CD4-positive, CD25-positive, alpha-beta regulatory T cell (primary cell): ENCODE results near the gene NDST1. TPM values are rescaled to one million over a fixed set of nuclear protein-coding genes. Genes with fewer than 3 reads are reported as not detected.

Experiments
- ATAC-seq, 2 donors: fragments of 150-1000 bp; cut with Tn5 transposase; one replicate each; pipeline ENCODE4 v1.10.0; 2021; ENCODE audit warnings: low read depth in 2 of 2, moderate number of reproducible peaks in 2 of 2, moderate library complexity in 1 of 2
- DNase-seq, 3 donors: peaks; one replicate each; pipeline versions ENCODE4 v3.0.0 to v3.0.0-alpha.2; 2012 to 2022; ENCODE audit warnings: mixed read lengths in 1 of 3
- H3K27ac ChIP-seq: one replicate; pipeline ENCODE4 v1.7.0; 2013; ENCODE audit warnings: mild to moderate bottlenecking, low read length; ENCODE audit not compliant: insufficient read depth, poor library complexity, severe bottlenecking
- H3K27me3 ChIP-seq: one replicate; pipeline ENCODE4 v1.7.0; 2013; ENCODE audit warnings: low read length; ENCODE audit not compliant: control insufficient read depth, insufficient read depth
- H3K36me3 ChIP-seq: one replicate; pipeline ENCODE4 v1.7.0; 2013; ENCODE audit warnings: mild to moderate bottlenecking, low read length, moderate library complexity; ENCODE audit not compliant: control insufficient read depth, insufficient read depth
- H3K4me1 ChIP-seq: 2 replicates; pipeline ENCODE4 v1.7.0; 2013; ENCODE audit warnings: mild to moderate bottlenecking, low read length; ENCODE audit not compliant: insufficient read depth, control insufficient read depth, poor library complexity, severe bottlenecking
- H3K4me3 ChIP-seq: one replicate; pipeline ENCODE4 v1.7.0; 2013; ENCODE audit warnings: low read depth, mild to moderate bottlenecking, low read length, moderate library complexity
- H3K9me3 ChIP-seq, 2 experiments: 1 replicate in 1 of 2; 2 replicates in 1 of 2; pipeline ENCODE4 v1.7.0; 2013; ENCODE audit warnings: low read length in 2 of 2, mild to moderate bottlenecking in 1 of 2, moderate library complexity in 1 of 2; ENCODE audit not compliant: control insufficient read depth in 2 of 2
- H3K27ac Mint-ChIP-seq, 3 donors: one replicate each; pipeline ENCODE4 v1.8.0; 2020 to 2022; ENCODE audit warnings: mild to moderate bottlenecking in 3 of 3, mixed read lengths in 3 of 3, moderate library complexity in 2 of 3
- H3K27me3 Mint-ChIP-seq: one replicate; pipeline ENCODE4 v1.8.0; 2022; ENCODE audit warnings: mild to moderate bottlenecking, mixed read lengths
- H3K36me3 Mint-ChIP-seq: one replicate; pipeline ENCODE4 v1.8.0; 2020; ENCODE audit warnings: mixed read lengths
- H3K4me1 Mint-ChIP-seq, 4 donors: one replicate each; pipeline ENCODE4 v1.8.0; 2020 to 2022; ENCODE audit warnings: mixed read lengths in 4 of 4, mild to moderate bottlenecking in 1 of 4
- H3K4me3 Mint-ChIP-seq, 4 donors: one replicate each; pipeline ENCODE4 v1.8.0; 2020 to 2022; ENCODE audit warnings: mild to moderate bottlenecking in 4 of 4, mixed read lengths in 4 of 4, moderate library complexity in 3 of 4
- H3K9me3 Mint-ChIP-seq, 7 donors: one replicate each; pipeline ENCODE4 v1.8.0; 2020 to 2022; ENCODE audit warnings: mixed read lengths in 7 of 7, mild to moderate bottlenecking in 3 of 7, moderate library complexity in 2 of 7
- polyA plus RNA-seq, 4 donors: library from polyadenylated mRNA; unstranded; fragments of 300-500 nt; fragmentation: Illumina TruSeq; gene quantifications; one replicate each; pipeline ENCODE4 v1.2.3, GENCODE V29; 2021
- total RNA-seq: library from RNA; stranded (reverse); gene quantifications from one replicate; pipeline ENCODE4 v1.2.3, GENCODE V29; 2022

Gene NDST1
- total RNA-seq (2.4 TPM), polyA plus RNA-seq (not detected)

GRCh38 chr5:150507474-150508276 is at the start of gene NDST1:
TSS of gene NDST1 (plus strand) at chr5:150508131. CDS start at chr5:150521255, 13,124 bp downstream.
- Mint-ChIP-seq H3K27me3 (no peaks in the 10 kb centered on the region), H3K36me3 (no peaks in the 10 kb centered on the region)

GRCh38 chr5:150458802-150459557 is 49.0 kb upstream of the NDST1 start:
- H3K4me3 ChIP-seq: no peak overlapping the region

More at GRCh38 chr5:150507474-150508276, at the start of gene NDST1:
- no peak within 1 kb of the TSS for H3K4me3 ChIP-seq
- H3K27me3 ChIP-seq: no peaks in the 10 kb centered on the region
- H3K4me1 ChIP-seq: no peaks in the 10 kb centered on the region
- no peak within 1 kb of the TSS for H3K27ac ChIP-seq
- ATAC-seq: no peak
- Mint-ChIP-seq H3K9me3 (peaks cover 0 to 2% (median 0%) of the 10 kb centered on the region in 7 donors), H3K27ac (no peak within 1 kb of the TSS), H3K4me1 (no peaks in the 10 kb centered on the region), H3K4me3 (no peak within 1 kb of the TSS)
- DNase-seq: no peak
- H3K9me3 ChIP-seq: no peaks in the 10 kb centered on the region
- no peaks in the 10 kb centered on the region for H3K36me3 ChIP-seq

GRCh38 chr5:150460781-150461180 is 47.1 kb upstream of the NDST1 start:
- no peak overlapping the region for H3K4me3 Mint-ChIP-seq
- H3K9me3 Mint-ChIP-seq: no peaks in the 10 kb centered on the region
- DNase-seq (no peak), ATAC-seq (no peak)
- Histone ChIP-seq H3K4me3 (no peak overlapping the region), H3K27ac (no peak overlapping the region), H3K36me3 (no peaks in the 10 kb centered on the region), H3K4me1 (no peaks in the 10 kb centered on the region), H3K27me3 (no peaks in the 10 kb centered on the region), H3K9me3 (no peaks in the 10 kb centered on the region)
- peak overlapping the region in 1 of 3 donors; percentile 70 for H3K27ac Mint-ChIP-seq
- peaks cover 12% of the 10 kb centered on the region for H3K27me3 Mint-ChIP-seq
- H3K4me1 Mint-ChIP-seq: peaks cover 0 to 18% (median 6%) of the 10 kb centered on the region in 4 donors
- no peaks in the 10 kb centered on the region for H3K36me3 Mint-ChIP-seq

More at GRCh38 chr5:150458802-150459557, 49.0 kb upstream of the NDST1 start:
- peak; percentile 71 to 79 (median 75) for DNase-seq
- Mint-ChIP-seq H3K4me3 (peak overlapping the region in 1 of 4 donors; percentile 63), H3K9me3 (no peaks in the 10 kb centered on the region), H3K36me3 (no peaks in the 10 kb centered on the region), H3K27me3 (peaks cover 12% of the 10 kb centered on the region), H3K27ac (peak overlapping the region in 1 of 3 donors; percentile 79), H3K4me1 (peaks cover 0 to 18% (median 6%) of the 10 kb centered on the region in 4 donors)
- peak; percentile 88 to 95 for ATAC-seq
- Histone ChIP-seq H3K36me3 (no peaks in the 10 kb centered on the region), H3K4me1 (no peaks in the 10 kb centered on the region), H3K27me3 (no peaks in the 10 kb centered on the region), H3K27ac (no peak overlapping the region), H3K9me3 (no peaks in the 10 kb centered on the region)

GRCh38 chr5:150461231-150461630 is 46.7 kb upstream of the NDST1 start:
- DNase-seq: no peak
- ATAC-seq: no peak
- Histone ChIP-seq H3K27ac (no peak overlapping the region), H3K36me3 (no peaks in the 10 kb centered on the region), H3K9me3 (no peaks in the 10 kb centered on the region), H3K27me3 (no peaks in the 10 kb centered on the region), H3K4me3 (no peak overlapping the region), H3K4me1 (no peaks in the 10 kb centered on the region)
- no peak overlapping the region for H3K4me3 Mint-ChIP-seq
- H3K36me3 Mint-ChIP-seq: no peaks in the 10 kb centered on the region
- peaks cover 12% of the 10 kb centered on the region for H3K27me3 Mint-ChIP-seq
- H3K4me1 Mint-ChIP-seq: peaks cover 0 to 18% (median 6%) of the 10 kb centered on the region in 4 donors
- no peak overlapping the region for H3K27ac Mint-ChIP-seq
- H3K9me3 Mint-ChIP-seq: no peaks in the 10 kb centered on the region

GRCh38 chr5:150464554-150465012 is 43.3 kb upstream of the NDST1 start:
- no peaks in the 10 kb centered on the region for H3K4me1 ChIP-seq
- no peaks in the 10 kb centered on the region for H3K4me1 Mint-ChIP-seq
- H3K4me3 Mint-ChIP-seq: no peak overlapping the region
- H3K9me3 Mint-ChIP-seq: no peaks in the 10 kb centered on the region
- ATAC-seq (no peak), DNase-seq (no peak)
- H3K27me3 ChIP-seq: no peaks in the 10 kb centered on the region
- no peak overlapping the region for H3K4me3 ChIP-seq
- no peak overlapping the region for H3K27ac Mint-ChIP-seq
- no peaks in the 10 kb centered on the region for H3K9me3 ChIP-seq
- H3K27me3 Mint-ChIP-seq: peaks cover 2% of the 10 kb centered on the region
- no peaks in the 10 kb centered on the region for H3K36me3 ChIP-seq
- no peak overlapping the region for H3K27ac ChIP-seq
- no peaks in the 10 kb centered on the region for H3K36me3 Mint-ChIP-seq

GRCh38 chr5:150465927-150466326 is 42.0 kb upstream of the NDST1 start:
- no peaks in the 10 kb centered on the region for H3K27me3 Mint-ChIP-seq
- DNase-seq (no peak), ATAC-seq (no peak)
- no peaks in the 10 kb centered on the region for H3K4me1 Mint-ChIP-seq
- H3K36me3 Mint-ChIP-seq: no peaks in the 10 kb centered on the region
- no peak overlapping the region for H3K27ac Mint-ChIP-seq
- Histone ChIP-seq H3K4me1 (no peaks in the 10 kb centered on the region), H3K27me3 (no peaks in the 10 kb centered on the region), H3K36me3 (no peaks in the 10 kb centered on the region), H3K27ac (no peak overlapping the region), H3K9me3 (no peaks in the 10 kb centered on the region), H3K4me3 (no peak overlapping the region)
- no peak overlapping the region for H3K4me3 Mint-ChIP-seq
- no peaks in the 10 kb centered on the region for H3K9me3 Mint-ChIP-seq

- H3K4me1 Mint-ChIP-seq: no peaks in the 10 kb centered on the region
- Histone ChIP-seq H3K4me3 (no peak overlapping the region), H3K27me3 (no peaks in the 10 kb centered on the region), H3K4me1 (no peaks in the 10 kb centered on the region), H3K9me3 (no peaks in the 10 kb centered on the region), H3K36me3 (no peaks in the 10 kb centered on the region), H3K27ac (no peak overlapping the region)
- DNase-seq: no peak
- H3K27me3 Mint-ChIP-seq: no peaks in the 10 kb centered on the region
- H3K36me3 Mint-ChIP-seq: no peaks in the 10 kb centered on the region
- ATAC-seq: no peak
- no peak overlapping the region for H3K4me3 Mint-ChIP-seq
- H3K27ac Mint-ChIP-seq: no peak overlapping the region
- H3K9me3 Mint-ChIP-seq: no peaks in the 10 kb centered on the region
Measured at GRCh38 chr5:150468206-150468605, 39.7 kb upstream of the NDST1 start.
